ENCODE measurements around the gene ROPN1L. TPM values are rescaled to one million over a fixed set of nuclear protein-coding genes. Genes with fewer than 3 reads are reported as not detected.
"Not testable (repeated sequence)": the region's sequence is repeated elsewhere in the genome, so short reads cannot be mapped to it uniquely, and the experiment has no call there.

Gene ROPN1L
- 0.34 and 0.91 TPM in 2 replicates for total RNA-seq
- 0.12 TPM for total RNA-seq (2013)
- not detected in 2 replicates for polyA plus RNA-seq
- polyA minus RNA-seq: 0.57 TPM in 1 of 2 replicates, not detected in the other

DNA sequence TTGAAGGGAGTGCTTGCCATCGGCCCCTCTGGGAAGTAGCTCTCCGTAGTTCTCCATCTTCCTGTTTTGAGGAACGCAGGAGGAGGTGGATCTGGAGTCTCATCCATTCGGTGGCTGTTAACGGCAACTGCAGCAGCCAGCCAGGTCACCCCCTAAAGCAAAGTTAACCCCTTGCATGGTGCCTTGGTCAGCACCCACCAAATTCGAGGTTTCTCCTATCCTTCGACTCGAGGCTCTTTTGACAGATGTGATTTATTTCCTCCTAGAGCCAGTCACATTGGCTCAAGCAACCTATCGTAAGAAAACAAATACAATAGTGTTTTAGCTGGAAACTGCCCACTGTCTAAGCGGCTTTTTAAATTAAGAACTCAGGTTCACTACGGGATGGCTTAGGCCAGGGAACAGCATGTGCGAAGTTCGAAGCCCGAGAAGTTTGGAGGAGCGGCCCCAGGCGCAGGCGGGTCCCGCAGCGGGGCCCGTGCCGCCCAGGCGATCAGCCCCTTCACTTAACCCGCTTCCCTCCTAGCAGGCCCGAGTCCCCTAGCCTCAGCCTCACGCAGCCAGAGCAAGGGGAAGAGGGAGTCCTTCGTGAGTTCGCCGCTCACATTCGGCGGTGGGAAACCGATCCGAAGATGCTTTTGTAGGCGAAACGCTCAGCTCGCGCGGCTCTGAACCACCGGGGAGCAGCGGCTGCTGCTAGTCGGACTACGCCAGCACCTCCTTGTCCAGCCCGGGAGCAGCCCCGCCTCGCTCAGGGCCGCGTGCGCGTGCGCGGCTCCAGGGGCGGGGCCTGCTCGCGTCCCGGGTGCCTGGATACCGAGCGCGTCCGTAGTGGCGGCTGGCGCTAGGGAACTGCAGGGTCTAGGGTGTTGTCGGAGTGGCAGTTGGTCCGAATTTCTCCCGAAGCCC lies at the start of gene ROPN1L:
Gene ROPN1L (plus strand): TSS at position 797 of the 909 bp plus-strand sequence. CDS start 289 bp downstream, outside the sequence.
- CTCF ChIA-PET: interaction anchor here (1.2 to 3.4 kb wide), 7 partner anchors 10 to 187 kb away, joined by 3 to 24 read pairs (median 4); no protein-coding TSS in a partner anchor
- peak within 1 kb of the TSS; percentile 93 for H3K4me3 Mint-ChIP-seq
- H3K79me2 ChIP-seq (ENCODE audit: control insufficient read depth, insufficient read depth, low read length): no peaks in the 10 kb centered on the region
- no peaks in the 10 kb centered on the region for H4K20me1 ChIP-seq (ENCODE audit: control insufficient read depth, insufficient read depth, low read length, poor library complexity, severe bottlenecking)
- H3K4me1 ChIP-seq (ENCODE audit: control insufficient read depth in 2 of 2, insufficient read depth in 2 of 2, low read length in 2 of 2): peaks cover 27 to 41% of the 10 kb centered on the region in 2 donors
- peak; percentile 86 for DNase-seq
- H3K27me3 Mint-ChIP-seq: peaks cover 4% of the 10 kb centered on the region
- peak within 1 kb of the TSS; percentile 86 for H3K9ac ChIP-seq (ENCODE audit: low read length)
- 1% methylated on average over 62 of the region's 63 CpGs for whole genome bisulfite sequencing (ENCODE audit: insufficient coverage)
- peaks cover 0 to 5% (median 0%) of the 10 kb centered on the region in 4 experiments for H3K27me3 ChIP-seq (replicated peaks in 1 of 4; ENCODE audit: control extremely low read depth in 1 of 4, control insufficient read depth in 3 of 4, insufficient read depth in 4 of 4, low read length in 3 of 4)
- TF ChIP-seq EZH2 (IDR thresholded peaks at IDR 0.05; ENCODE audit: borderline replicate concordance, insufficient read depth, low read depth, low read length, poor library complexity, severe bottlenecking): no peak
- no peak for TF ChIP-seq CTCF (IDR thresholded peaks at IDR 0.05)
- H3K27ac ChIP-seq (ENCODE audit: low read length in 2 of 2): no peak within 1 kb of the TSS
- no peaks in the 10 kb centered on the region for H3K36me3 ChIP-seq (replicated peaks in 1 of 2; ENCODE audit: control extremely low read depth in 1 of 2, control insufficient read depth in 1 of 2, extremely low read depth in 1 of 2, insufficient read depth in 2 of 2, low read length in 1 of 2)
- H3K27ac Mint-ChIP-seq: peak within 1 kb of the TSS; percentile 59
- peaks cover 35% of the 10 kb centered on the region for H3K4me1 Mint-ChIP-seq
- H2AFZ ChIP-seq (ENCODE audit: insufficient read depth, low read depth, low read length, poor library complexity, severe bottlenecking): peak within 1 kb of the TSS; percentile 96
- peak; percentile 95 for ATAC-seq (ENCODE audit: low read depth)
- no peaks in the 10 kb centered on the region for H3K9me3 Mint-ChIP-seq (ENCODE audit: insufficient read depth)
- peak within 1 kb of the TSS; percentile 66 to 85 (median 70) for H3K4me3 ChIP-seq (ENCODE audit: control extremely low read depth in 1 of 5, extremely low read depth in 1 of 5, insufficient read depth in 1 of 5, low read depth in 2 of 5, low read length in 4 of 5)
- POLR2A ChIA-PET: no interaction called here
- intact Hi-C loops (cut with micrococcal nuclease): loop anchor here (1.0 to 5.0 kb wide), 5 partner anchors 87 to 319 kb away; partner anchors contain the start of genes ANKRD33B, ATPSCKMT and DAP
- H3K9me3 ChIP-seq (ENCODE audit: control extremely low read depth in 1 of 3, control insufficient read depth in 2 of 3, insufficient read depth in 1 of 3, low read length in 2 of 3): peaks cover 0 to 4% (median 0%) of the 10 kb centered on the region in 3 donors
- peak within 1 kb of the TSS; percentile 95 for H3K4me2 ChIP-seq (replicated peaks; ENCODE audit: low read depth, low read length, poor library complexity, severe bottlenecking)

DNA sequence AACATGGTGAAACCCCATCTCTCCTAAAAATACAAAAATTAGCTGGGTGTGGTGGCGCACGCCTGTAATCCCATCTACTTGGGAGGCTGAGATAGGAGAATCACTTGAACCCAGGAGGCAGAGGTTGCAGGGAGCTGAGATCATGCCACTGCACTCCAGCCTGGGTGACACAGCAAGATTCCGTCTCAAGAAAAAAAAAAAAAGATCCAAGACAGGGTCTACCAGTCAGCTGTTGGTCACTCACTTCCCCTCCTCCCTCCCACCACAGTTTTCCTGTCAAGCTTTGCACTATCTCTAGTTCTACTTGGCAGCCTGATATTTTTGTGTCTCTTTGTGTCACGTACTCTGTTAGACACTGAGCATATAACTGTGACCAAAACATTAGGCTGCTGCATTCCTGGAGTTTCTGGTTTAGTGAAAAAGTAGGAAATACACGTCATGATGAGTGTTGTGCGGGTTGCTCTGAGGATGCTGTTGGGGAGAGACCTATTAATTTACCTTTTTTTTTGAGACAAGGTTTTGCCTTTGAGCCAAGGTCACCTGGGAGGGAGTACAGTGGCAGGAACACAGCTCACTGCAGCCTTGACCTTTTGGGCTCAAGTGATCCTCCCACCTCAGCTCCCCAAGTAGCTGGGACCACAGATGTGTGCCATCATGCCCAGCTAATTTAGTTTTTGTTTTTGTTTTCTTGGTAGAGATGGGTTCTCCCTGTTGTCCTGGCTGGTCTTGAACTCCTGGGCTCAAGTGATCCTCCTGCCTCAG lies 48.9 kb upstream of the ROPN1L start:
- intact Hi-C loops (cut with micrococcal nuclease); H3K4me1 ChIP-seq (ENCODE audit: control insufficient read depth in 2 of 2, insufficient read depth in 2 of 2, low read length in 2 of 2); H3K4me3 Mint-ChIP-seq; DNase-seq; CTCF ChIA-PET; H3K4me3 ChIP-seq (ENCODE audit: control extremely low read depth in 1 of 5, extremely low read depth in 1 of 5, insufficient read depth in 1 of 5, low read depth in 2 of 5, low read length in 4 of 5); H3K79me2 ChIP-seq (ENCODE audit: control insufficient read depth, insufficient read depth, low read length); H3K27ac Mint-ChIP-seq; H3K27me3 ChIP-seq (replicated peaks in 1 of 4; ENCODE audit: control extremely low read depth in 1 of 4, control insufficient read depth in 3 of 4, insufficient read depth in 4 of 4, low read length in 3 of 4); H3K27me3 Mint-ChIP-seq; H3K9me3 ChIP-seq (ENCODE audit: control extremely low read depth in 1 of 3, control insufficient read depth in 2 of 3, insufficient read depth in 1 of 3, low read length in 2 of 3); ATAC-seq (ENCODE audit: low read depth); H3K9me3 Mint-ChIP-seq (ENCODE audit: insufficient read depth); H3K9ac ChIP-seq (ENCODE audit: low read length); POLR2A ChIA-PET; H3K27ac ChIP-seq (ENCODE audit: low read length in 2 of 2); H3K4me1 Mint-ChIP-seq; H2AFZ ChIP-seq (ENCODE audit: insufficient read depth, low read depth, low read length, poor library complexity, severe bottlenecking); H3K4me2 ChIP-seq (replicated peaks; ENCODE audit: low read depth, low read length, poor library complexity, severe bottlenecking): not testable (repeated sequence)
- peaks cover 6 to 77% of the 10 kb centered on the region in 2 experiments for H3K36me3 ChIP-seq (replicated peaks in 1 of 2; ENCODE audit: control extremely low read depth in 1 of 2, control insufficient read depth in 1 of 2, extremely low read depth in 1 of 2, insufficient read depth in 2 of 2, low read length in 1 of 2)
- peaks cover 30% of the 10 kb centered on the region for H4K20me1 ChIP-seq (ENCODE audit: control insufficient read depth, insufficient read depth, low read length, poor library complexity, severe bottlenecking)
- WGBS (ENCODE audit: insufficient coverage): 96% methylated on average over 5 of the region's 6 CpGs
